HCT116 (cell line): ENCODE results near the gene FBXO15. TPM values are rescaled to one million over a fixed set of nuclear protein-coding genes. Genes with fewer than 3 reads are reported as not detected.
A peak's percentile ranks its signal among the peaks of the same experiment; 100 is the strongest.

Experiments
- ATAC-seq: fragments of 200-7000 bp; cut with Tn5 transposase; 2 replicates; pipeline ENCODE4 v1.9.1; 2020; ENCODE audit warnings: mild to moderate bottlenecking, moderate library complexity
- BruUV-seq: library from RNA; stranded (reverse); fragments of 400-500 nt; replicated peaks from 2 replicates; lab custom pipeline; 2021; lab: Mats Ljungman, UMichigan
- CTCF ChIA-PET: fragments of 300-600 bp; sonication (Branson Sonifier 250); formaldehyde crosslinking; loops from one replicate; lab custom pipeline; 2021; ENCODE audit warnings: antibody characterized with exemption; lab: Charles Lee
- POLR2A ChIA-PET: fragments of 300-600, 350-600 bp; sonication (Branson Sonifier 250); formaldehyde crosslinking; loops from one replicate; lab custom pipeline; 2021; ENCODE audit warnings: antibody characterized with exemption; lab: Charles Lee
- RAD21 ChIA-PET, 2 experiments: fragments of 300-600 bp; sonication (Branson Sonifier 250); formaldehyde crosslinking; loops; one replicate each; lab custom pipeline; 2023; ENCODE audit warnings: low total read pairs in 2 of 2; ENCODE audit not compliant: uncharacterized antibody in 2 of 2, unreplicated experiment in 2 of 2, low non-redundant PET in 1 of 2; lab: Charles Lee
- DNase-seq: peaks from one replicate; pipeline ENCODE4 v3.0.0-alpha.2; 2010; ENCODE audit warnings: low read depth, low spot score
- H2AFZ ChIP-seq: fragments of 200-600 bp; shearing (Covaris generic), sonication (generic); 2 replicates; pipeline ENCODE4 v1.6.1; 2017; ENCODE audit warnings: low read depth, mixed run types, mixed read lengths, antibody characterized with exemption, low read length; ENCODE audit not compliant: poor library complexity, severe bottlenecking
- H3K27ac ChIP-seq: 2 replicates; pipeline ENCODE4 v1.5.1; 2012; ENCODE audit warnings: low read depth, low read length
- H3K27me3 ChIP-seq: fragments of 200-600 bp; sonication (generic); 2 replicates; pipeline ENCODE4 v1.6.1; 2016; ENCODE audit warnings: mixed run types, low read length, mixed read lengths; ENCODE audit not compliant: insufficient read depth
- H3K36me3 ChIP-seq, 2 experiments: fragments of 200-500 bp in 1 of 2; fragments of 200-600 bp in 1 of 2; sonication (Bioruptor generic) in 1 of 2; sonication (generic) in 1 of 2; 2 replicates each; pipeline versions ENCODE4 v1.5.1 to v1.6.1; 2014 to 2016; ENCODE audit warnings: low read length in 2 of 2, inconsistent platforms in 1 of 2, mixed read lengths in 1 of 2, mixed run types in 1 of 2; ENCODE audit not compliant: insufficient read depth in 2 of 2, control insufficient read depth in 1 of 2
- H3K4me1 ChIP-seq, 2 experiments: fragments of 200-600 bp in 1 of 2; sonication (generic) in 1 of 2; 2 replicates each; pipeline versions ENCODE4 v1.5.1 to v1.6.1; 2012 to 2017; ENCODE audit warnings: low read length in 2 of 2, inconsistent platforms in 1 of 2, mild to moderate bottlenecking in 1 of 2, mixed read lengths in 1 of 2, mixed run types in 1 of 2, moderate library complexity in 1 of 2; ENCODE audit not compliant: insufficient read depth in 2 of 2, control insufficient read depth in 1 of 2
- H3K4me2 ChIP-seq: fragments of 200-600 bp; sonication (generic); 2 replicates; pipeline ENCODE4 v1.6.1; 2017; ENCODE audit warnings: mixed run types, low read length, mixed read lengths
- H3K4me3 ChIP-seq, 2 experiments: fragments of 200-600 bp in 1 of 2; sonication (generic) in 1 of 2; replicated peaks in 1 of 2; 2 replicates each; pipeline ENCODE4 v1.5.1; 2011 to 2016; ENCODE audit warnings: low read length in 2 of 2, control low read depth in 1 of 2, low read depth in 1 of 2, mild to moderate bottlenecking in 1 of 2, mixed read lengths in 1 of 2, mixed run types in 1 of 2
- H3K79me2 ChIP-seq: fragments of 200-600 bp; sonication (generic); 2 replicates; pipeline ENCODE4 v1.6.1; 2017; ENCODE audit warnings: mild to moderate bottlenecking, mixed run types, low read length, moderate library complexity, mixed read lengths; ENCODE audit not compliant: insufficient read depth
- H3K9ac ChIP-seq: fragments of 200-600 bp; sonication (generic); 2 replicates; pipeline ENCODE4 v1.6.1; 2016; ENCODE audit warnings: low read length, mixed read lengths
- H3K9me2 ChIP-seq: fragments of 200-600 bp; sonication (generic), shearing (Covaris generic); 2 replicates; pipeline ENCODE4 v1.6.1; 2017; ENCODE audit warnings: mixed run types, mild to moderate bottlenecking, moderate library complexity; ENCODE audit not compliant: insufficient read depth
- H3K9me3 ChIP-seq, 2 experiments: fragments of 200-500 bp in 1 of 2; fragments of 200-600 bp in 1 of 2; sonication (Bioruptor generic) in 1 of 2; sonication (generic) in 1 of 2; 2 replicates each; pipeline ENCODE4 v1.6.1; 2014 to 2017; ENCODE audit warnings: low read length in 2 of 2, mixed read lengths in 2 of 2, inconsistent platforms in 1 of 2, low read depth in 1 of 2, mild to moderate bottlenecking in 1 of 2, mixed run types in 1 of 2, moderate library complexity in 1 of 2; ENCODE audit not compliant: control insufficient read depth in 1 of 2, insufficient read depth in 1 of 2
- H4K20me1 ChIP-seq: fragments of 200-600 bp; sonication (generic), shearing (Covaris generic); 2 replicates; pipeline ENCODE4 v1.6.1; 2017; ENCODE audit warnings: mixed run types, mild to moderate bottlenecking, moderate library complexity; ENCODE audit not compliant: insufficient read depth
- CEBPB ChIP-seq: IDR thresholded peaks from 2 replicates; pipeline ENCODE4 v1.6.1; 2012; ENCODE audit warnings: low read depth
- CTCF ChIP-seq, 3 experiments: fragments of 200-600 bp in 1 of 3; sonication (generic) in 1 of 3; IDR thresholded peaks in 2 of 3; conservative IDR thresholded peaks in 1 of 3; 2 replicates each; pipeline ENCODE4 v1.5.1; 2012 to 2017; ENCODE audit warnings: low read depth in 2 of 3, low read length in 2 of 3, antibody characterized with exemption in 1 of 3, borderline replicate concordance in 1 of 3, control low read depth in 1 of 3, mild to moderate bottlenecking in 1 of 3, mixed read lengths in 1 of 3, mixed run types in 1 of 3, moderate library complexity in 1 of 3; ENCODE audit not compliant: insufficient read depth in 1 of 3
- ELF1 ChIP-seq: IDR thresholded peaks from 2 replicates; pipeline ENCODE4 v1.6.1; 2012; ENCODE audit warnings: low read depth, borderline replicate concordance
- SIN3A ChIP-seq: IDR thresholded peaks from 2 replicates; pipeline ENCODE4 v1.6.1; 2012; ENCODE audit warnings: low read depth
- ZBTB33 ChIP-seq: IDR thresholded peaks from 2 replicates; pipeline ENCODE4 v1.6.1; 2011; ENCODE audit warnings: mild to moderate bottlenecking, low read length, moderate library complexity; ENCODE audit not compliant: insufficient replicate concordance; ENCODE audit errors: extremely low read depth
- ZFX ChIP-seq: fragments of 450-650 bp; IDR thresholded peaks from 2 replicates; pipeline ENCODE4 v1.6.1; 2017
- ZNF274 ChIP-seq: fragments of 200-500 bp; sonication (Bioruptor generic); IDR thresholded peaks from 2 replicates; pipeline ENCODE4 v1.6.1; 2014; ENCODE audit warnings: mild to moderate bottlenecking, low read depth, low read length, inconsistent platforms
- intact Hi-C: fragments of 100-400 bp; cut with micrococcal nuclease; formaldehyde crosslinking; loops from 2 replicates; pipeline ENCODE4 v1.10.0; 2022
- total RNA-seq: library from RNA; stranded (reverse); gene quantifications from one replicate; pipeline ENCODE4 v1.2.1, GENCODE V29; 2021; ENCODE audit not compliant: unreplicated experiment

The FBXO15 gene
- total RNA-seq, 1 experiment from 2014 or later = 1.1 TPM

- DNase-seq = no peak
- Histone ChIP-seq H4K20me1 (no peaks in the 10 kb centered on the region), H3K9ac (peak overlapping the region; percentile 26; the same call in 1 of the 2 replicates), H3K36me3 (peaks cover 0 to 2% of the 10 kb centered on the region in 2 experiments; a peak in 2 of 4 replicates), H3K4me2 (peak overlapping the region; percentile 89), H3K27ac (peak overlapping the region; percentile 86; the same call in 1 of the 2 replicates), H3K79me2 (peaks cover 41% of the 10 kb centered on the region), H3K9me3 (no peaks in the 10 kb centered on the region), H3K4me3 (peak overlapping the region; percentile 85 to 96), H3K9me2 (no peaks in the 10 kb centered on the region), H3K27me3 (peaks cover 8% of the 10 kb centered on the region; the same call in 1 of the 2 replicates), H2AFZ (peak overlapping the region; percentile 47), H3K4me1 (peaks cover 6 to 23% of the 10 kb centered on the region in 2 experiments; a peak in 3 of 4 replicates)
- ATAC-seq = no peak
- intact Hi-C loops = no loop called here
- no peak for TF ChIP-seq ZBTB33
- peak; percentile 36; the same call in 1 of the 2 replicates for TF ChIP-seq ZFX
- TF ChIP-seq CTCF (IDR thresholded peaks at IDR 0.05 in 2 of 3, conservative IDR thresholded peaks at IDR 0.05 in 1 of 3; ENCODE audit: borderline replicate concordance in 1 of 3, insufficient read depth in 1 of 3, low read depth in 2 of 3, low read length in 2 of 3) = 0 out of 6 replicates have a peak, but pooled peaks of 1 of the 3 experiments have one; percentile 3
- ChIA-PET CTCF (no interaction called here), POLR2A (no interaction called here), RAD21 (no interaction called here)
- no TSS peak for BruUV-seq
Measured at GRCh38 chr18:74147491-74147778, 199 bp downstream of the FBXO15 start.

- POLR2A ChIA-PET = no interaction called here
- peaks cover 34% of the 10 kb centered on the region for H3K79me2 ChIP-seq
- intact Hi-C loops = no loop called here
- no peak for TF ChIP-seq ZNF274
- TF ChIP-seq CTCF (IDR thresholded peaks at IDR 0.05 in 2 of 3, conservative IDR thresholded peaks at IDR 0.05 in 1 of 3; ENCODE audit: borderline replicate concordance in 1 of 3, insufficient read depth in 1 of 3, low read depth in 2 of 3, low read length in 2 of 3) = no peak
- TF ChIP-seq SIN3A = no peak
- TF ChIP-seq ELF1 = no peak
- TF ChIP-seq CEBPB = no peak
Measured at GRCh38 chr18:74146756-74147155, 878 bp downstream of the FBXO15 start.

More at GRCh38 chr18:74146756-74147155, 878 bp downstream of the FBXO15 start:
- Histone ChIP-seq H3K27ac (no peak overlapping the region), H2AFZ (no peak overlapping the region), H3K9ac (no peak overlapping the region), H3K4me2 (peak overlapping the region; percentile 89), H3K9me3 (no peaks in the 10 kb centered on the region), H3K27me3 (peaks cover 8% of the 10 kb centered on the region; the same call in 1 of the 2 replicates), H3K4me3 (peak overlapping the region; percentile 85 to 96), H3K4me1 (peaks cover 6 to 23% of the 10 kb centered on the region in 2 experiments; a peak in 3 of 4 replicates), H4K20me1 (no peaks in the 10 kb centered on the region), H3K9me2 (no peaks in the 10 kb centered on the region), H3K36me3 (peaks cover 0 to 2% of the 10 kb centered on the region in 2 experiments; a peak in 2 of 4 replicates)
- no peak for DNase-seq
- BruUV-seq = no TSS peak
- RAD21 ChIA-PET = no interaction called here
- CTCF ChIA-PET = no interaction called here
- no peak for ATAC-seq
